ENCODE results near the gene DNAH14.

DNAH14 gene

GRCh38 chr1:225343618-225344017 is 414.1 kb downstream of the DNAH14 start:
- H3K4me1 ChIP-seq (ENCODE audit: insufficient read depth, insufficient read length): no peaks in the 10 kb centered on the region
- H3K27me3 ChIP-seq (ENCODE audit: insufficient read depth, insufficient read length): no peaks in the 10 kb centered on the region
- no peak for DNase-seq (ENCODE audit: low read depth, low spot score)
- no peak overlapping the region for H3K4me3 ChIP-seq (ENCODE audit: insufficient read length, low read depth)
- no peak overlapping the region for H3K9ac ChIP-seq (ENCODE audit: insufficient read length, low read depth)
- no peaks in the 10 kb centered on the region for H3K36me3 ChIP-seq (ENCODE audit: insufficient read depth, insufficient read length, low read length)
- TF ChIP-seq YY1 (IDR thresholded peaks at IDR 0.05; ENCODE audit: insufficient read depth, insufficient read length): no peak
- no peak for TF ChIP-seq SUZ12 (IDR thresholded peaks at IDR 0.05; ENCODE audit: extremely low read depth, insufficient read depth, insufficient read length)
- no peak for TF ChIP-seq ZNF274 (IDR thresholded peaks at IDR 0.05; ENCODE audit: low read depth, low read length)
- no peaks in the 10 kb centered on the region for H3K9me3 ChIP-seq (ENCODE audit: insufficient read depth, low read length)

GRCh38 chr1:225347123-225347683 is 417.7 kb downstream of the DNAH14 start:
- no peak for DNase-seq (ENCODE audit: low read depth, low spot score)
- Histone ChIP-seq H3K27me3 (ENCODE audit: insufficient read depth, insufficient read length) (no peaks in the 10 kb centered on the region), H3K9ac (ENCODE audit: insufficient read length, low read depth) (no peak overlapping the region), H3K36me3 (ENCODE audit: insufficient read depth, insufficient read length, low read length) (no peaks in the 10 kb centered on the region), H3K4me1 (ENCODE audit: insufficient read depth, insufficient read length) (no peaks in the 10 kb centered on the region), H3K4me3 (ENCODE audit: insufficient read length, low read depth) (no peak overlapping the region), H3K9me3 (ENCODE audit: insufficient read depth, low read length) (no peaks in the 10 kb centered on the region)
- TF ChIP-seq YY1 (IDR thresholded peaks at IDR 0.05; ENCODE audit: insufficient read depth, insufficient read length) (no peak), SUZ12 (IDR thresholded peaks at IDR 0.05; ENCODE audit: extremely low read depth, insufficient read depth, insufficient read length) (no peak), ZNF274 (IDR thresholded peaks at IDR 0.05; ENCODE audit: low read depth, low read length) (no peak)

DNA sequence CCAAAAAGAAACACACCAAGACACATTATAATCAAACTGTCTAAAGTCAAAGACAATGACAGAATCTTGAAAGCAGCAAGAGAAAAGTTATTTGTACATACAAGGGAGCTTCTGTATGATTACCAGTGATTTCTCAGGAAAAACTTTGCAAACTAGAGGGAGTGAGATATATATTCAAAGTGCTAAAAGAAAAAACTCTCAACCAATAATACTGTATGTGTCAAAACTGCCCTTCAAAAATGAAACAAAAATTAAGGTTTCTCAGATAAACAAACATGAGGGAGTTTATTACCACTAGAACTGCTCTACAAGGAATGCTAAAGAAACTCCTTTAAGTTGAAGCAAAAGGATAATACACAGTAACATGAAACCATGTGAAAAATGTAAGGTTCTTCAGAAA is 418.9 kb downstream of the DNAH14 start:
- Histone ChIP-seq H3K9me3 (ENCODE audit: insufficient read depth, low read length) (no peaks in the 10 kb centered on the region), H3K9ac (ENCODE audit: insufficient read length, low read depth) (no peak overlapping the region), H3K36me3 (ENCODE audit: insufficient read depth, insufficient read length, low read length) (no peaks in the 10 kb centered on the region), H3K4me1 (ENCODE audit: insufficient read depth, insufficient read length) (no peaks in the 10 kb centered on the region), H3K4me3 (ENCODE audit: insufficient read length, low read depth) (no peak overlapping the region), H3K27me3 (ENCODE audit: insufficient read depth, insufficient read length) (no peaks in the 10 kb centered on the region)
- TF ChIP-seq ZNF274 (IDR thresholded peaks at IDR 0.05; ENCODE audit: low read depth, low read length): no peak
- TF ChIP-seq SUZ12 (IDR thresholded peaks at IDR 0.05; ENCODE audit: extremely low read depth, insufficient read depth, insufficient read length): no peak
- TF ChIP-seq YY1 (IDR thresholded peaks at IDR 0.05; ENCODE audit: insufficient read depth, insufficient read length): no peak
- no peak for DNase-seq (ENCODE audit: low read depth, low spot score)

DNA sequence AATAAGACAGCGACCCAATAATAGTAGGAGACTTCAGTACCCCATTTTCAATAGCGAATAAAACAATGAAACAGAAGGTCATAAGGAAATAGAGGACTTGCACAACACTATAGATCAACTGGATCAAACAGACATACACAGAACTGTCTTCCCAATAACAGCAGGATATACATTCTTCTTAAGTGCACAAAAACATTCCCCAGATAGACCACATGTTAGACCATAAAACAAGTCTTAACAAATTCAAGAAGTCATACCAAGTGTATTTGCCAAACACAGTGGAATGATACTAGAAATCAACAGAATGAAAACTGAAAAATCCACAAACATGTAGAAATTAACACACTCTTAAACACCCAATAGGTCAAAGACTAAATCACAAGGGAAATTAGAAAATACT is 420.4 kb downstream of the DNAH14 start:
- no peak for DNase-seq (ENCODE audit: low read depth, low spot score)
- Histone ChIP-seq H3K9me3 (ENCODE audit: insufficient read depth, low read length) (no peaks in the 10 kb centered on the region), H3K9ac (ENCODE audit: insufficient read length, low read depth) (no peak overlapping the region), H3K27me3 (ENCODE audit: insufficient read depth, insufficient read length) (no peaks in the 10 kb centered on the region), H3K36me3 (ENCODE audit: insufficient read depth, insufficient read length, low read length) (no peaks in the 10 kb centered on the region), H3K4me1 (ENCODE audit: insufficient read depth, insufficient read length) (no peaks in the 10 kb centered on the region), H3K4me3 (ENCODE audit: insufficient read length, low read depth) (no peak overlapping the region)
- TF ChIP-seq SUZ12 (IDR thresholded peaks at IDR 0.05; ENCODE audit: extremely low read depth, insufficient read depth, insufficient read length): no peak
- TF ChIP-seq YY1 (IDR thresholded peaks at IDR 0.05; ENCODE audit: insufficient read depth, insufficient read length): no peak
- TF ChIP-seq ZNF274 (IDR thresholded peaks at IDR 0.05; ENCODE audit: low read depth, low read length): no peak

DNA sequence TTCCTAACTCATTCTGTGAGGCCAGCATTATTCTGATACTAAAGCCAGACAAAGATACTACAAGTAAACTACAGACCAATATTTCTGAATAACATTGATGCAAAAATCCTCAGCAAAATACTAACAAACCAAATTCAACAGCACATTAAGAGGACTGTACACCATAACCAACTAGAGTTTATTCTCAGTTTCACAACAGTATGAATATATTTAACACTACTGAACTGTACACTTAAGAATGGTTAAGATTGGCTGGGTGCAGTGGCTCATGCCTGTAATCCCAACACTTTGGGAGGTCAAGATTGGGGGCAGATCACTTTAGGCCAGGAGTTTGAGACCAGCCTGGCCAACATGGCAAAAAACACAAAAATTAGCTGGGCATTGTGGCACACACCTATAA is 421.4 kb downstream of the DNAH14 start:
- DNase-seq (ENCODE audit: low read depth, low spot score): no peak
- no peak overlapping the region for H3K9ac ChIP-seq (ENCODE audit: insufficient read length, low read depth)
- no peaks in the 10 kb centered on the region for H3K27me3 ChIP-seq (ENCODE audit: insufficient read depth, insufficient read length)
- no peaks in the 10 kb centered on the region for H3K4me1 ChIP-seq (ENCODE audit: insufficient read depth, insufficient read length)
- H3K4me3 ChIP-seq (ENCODE audit: insufficient read length, low read depth): no peak overlapping the region
- no peaks in the 10 kb centered on the region for H3K9me3 ChIP-seq (ENCODE audit: insufficient read depth, low read length)
- no peaks in the 10 kb centered on the region for H3K36me3 ChIP-seq (ENCODE audit: insufficient read depth, insufficient read length, low read length)
- TF ChIP-seq ZNF274 (IDR thresholded peaks at IDR 0.05; ENCODE audit: low read depth, low read length) (no peak), SUZ12 (IDR thresholded peaks at IDR 0.05; ENCODE audit: extremely low read depth, insufficient read depth, insufficient read length) (no peak), YY1 (IDR thresholded peaks at IDR 0.05; ENCODE audit: insufficient read depth, insufficient read length) (no peak)

DNA sequence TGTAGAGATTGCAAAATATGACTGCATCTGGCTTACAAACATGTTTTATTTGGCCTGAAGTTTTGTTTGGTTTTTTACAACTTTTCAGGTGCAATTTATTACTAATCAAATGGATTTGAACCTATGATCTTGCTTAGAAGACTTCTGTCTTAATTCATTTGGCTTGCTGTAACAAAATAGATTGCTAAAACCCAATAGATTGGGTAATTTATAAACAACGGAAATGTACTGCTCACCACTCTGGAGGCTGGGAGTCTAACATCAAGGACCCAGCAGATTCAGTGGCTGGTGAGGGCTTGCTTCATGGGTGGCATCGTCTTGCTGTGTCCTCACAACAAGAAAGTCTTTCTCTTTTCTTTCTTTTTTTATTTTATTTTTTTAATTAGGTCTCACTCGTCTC is 425.4 kb downstream of the DNAH14 start:
- no peaks in the 10 kb centered on the region for H3K27me3 ChIP-seq (ENCODE audit: insufficient read depth, insufficient read length)
- DNase-seq (ENCODE audit: low read depth, low spot score): no peak
- no peak overlapping the region for H3K9ac ChIP-seq (ENCODE audit: insufficient read length, low read depth)
- no peaks in the 10 kb centered on the region for H3K9me3 ChIP-seq (ENCODE audit: insufficient read depth, low read length)
- no peaks in the 10 kb centered on the region for H3K36me3 ChIP-seq (ENCODE audit: insufficient read depth, insufficient read length, low read length)
- H3K4me3 ChIP-seq (ENCODE audit: insufficient read length, low read depth): no peak overlapping the region
- no peak for TF ChIP-seq SUZ12 (IDR thresholded peaks at IDR 0.05; ENCODE audit: extremely low read depth, insufficient read depth, insufficient read length)
- TF ChIP-seq ZNF274 (IDR thresholded peaks at IDR 0.05; ENCODE audit: low read depth, low read length): no peak
- no peak for TF ChIP-seq YY1 (IDR thresholded peaks at IDR 0.05; ENCODE audit: insufficient read depth, insufficient read length)
- no peaks in the 10 kb centered on the region for H3K4me1 ChIP-seq (ENCODE audit: insufficient read depth, insufficient read length)

DNA sequence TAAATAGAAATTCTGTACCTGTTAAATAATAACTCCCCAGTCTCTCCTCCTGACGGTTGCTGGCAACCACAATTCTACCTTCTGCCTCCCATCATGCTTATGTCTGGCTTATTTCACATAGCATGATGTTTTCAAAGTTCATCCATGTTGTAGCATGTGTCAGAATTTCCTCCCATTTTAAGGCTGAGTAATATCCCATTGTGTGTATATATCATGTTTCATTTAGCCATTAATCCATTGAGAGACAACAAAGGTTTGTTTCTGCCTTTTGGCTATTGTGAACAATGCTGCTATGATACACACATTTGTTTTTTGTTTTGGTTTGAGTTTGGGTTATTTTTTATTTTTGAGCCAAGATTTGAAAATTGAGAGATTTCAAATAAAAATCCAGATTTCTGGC is 426.4 kb downstream of the DNAH14 start:
- Histone ChIP-seq H3K27me3 (ENCODE audit: insufficient read depth, insufficient read length) (no peaks in the 10 kb centered on the region), H3K9ac (ENCODE audit: insufficient read length, low read depth) (no peak overlapping the region), H3K4me1 (ENCODE audit: insufficient read depth, insufficient read length) (no peaks in the 10 kb centered on the region), H3K9me3 (ENCODE audit: insufficient read depth, low read length) (no peaks in the 10 kb centered on the region), H3K4me3 (ENCODE audit: insufficient read length, low read depth) (no peak overlapping the region), H3K36me3 (ENCODE audit: insufficient read depth, insufficient read length, low read length) (no peaks in the 10 kb centered on the region)
- no peak for DNase-seq (ENCODE audit: low read depth, low spot score)
- no peak for TF ChIP-seq ZNF274 (IDR thresholded peaks at IDR 0.05; ENCODE audit: low read depth, low read length)
- TF ChIP-seq SUZ12 (IDR thresholded peaks at IDR 0.05; ENCODE audit: extremely low read depth, insufficient read depth, insufficient read length): no peak

All from NT2/D1 (cell line).